Amygdala (tissue), 56 donors: Measurements from ENCODE around the gene RNF135.
A peak's percentile ranks its signal among the peaks of the same experiment; 100 is the strongest.
"Not testable (repeated sequence)": the region's sequence is repeated elsewhere in the genome, so short reads cannot be mapped to it uniquely, and the experiment has no call there.

Source experiments
- DNase-seq, 56 donors: peaks; one replicate each; lab custom pipeline; 2025; lab: John Stamatoyannopoulos, UW

RNF135 gene

GRCh38 chr17:30970831-30971567 lies at the start of gene RNF135:
Gene RNF135, plus strand, starts transcription at chr17:30971039. Its CDS starts 35 bp downstream, at chr17:30971074.
- peak in 45 of 56 donors; percentile 8 to 66 (median 42) for DNase-seq

- DNase-seq = peak in 17 of 56 donors; percentile 1 to 32 (median 9)
Observed at GRCh38 chr17:30921544-30922196, 49.2 kb upstream of the RNF135 start, which contains the start of gene ADAP2. Gene ADAP2, plus strand, starts transcription at chr17:30921945. Its CDS starts 70 bp downstream, at chr17:30922015.

GRCh38 chr17:30922235-30923030 lies 48.4 kb upstream of the RNF135 start:
- peak in 3 of 56 donors; percentile 1 to 3 (median 2) for DNase-seq

GRCh38 chr17:30924341-30924740 lies 46.5 kb upstream of the RNF135 start:
- DNase-seq = no peak

GRCh38 chr17:30926516-30926915 lies 44.3 kb upstream of the RNF135 start:
- DNase-seq = no peak

GRCh38 chr17:30927756-30928155 lies 43.1 kb upstream of the RNF135 start:
- no peak for DNase-seq

GRCh38 chr17:30928584-30928983 lies 42.3 kb upstream of the RNF135 start:
- no peak for DNase-seq

- DNase-seq = no peak
Observed at GRCh38 chr17:30929081-30929633, 41.7 kb upstream of the RNF135 start.

- not testable (repeated sequence) for DNase-seq
Observed at GRCh38 chr17:30929861-30930260, 41.0 kb upstream of the RNF135 start.

GRCh38 chr17:30930495-30930894 lies 40.3 kb upstream of the RNF135 start:
- no peak for DNase-seq

- DNase-seq = not testable (repeated sequence)
Observed at GRCh38 chr17:30931582-30931981, 39.3 kb upstream of the RNF135 start.

- DNase-seq = no peak
Observed at GRCh38 chr17:30933966-30934365, 36.9 kb upstream of the RNF135 start.

- DNase-seq = no peak
Observed at GRCh38 chr17:30939051-30939689, 31.7 kb upstream of the RNF135 start.

- DNase-seq = no peak
Observed at GRCh38 chr17:30942308-30943079, 28.3 kb upstream of the RNF135 start.

- DNase-seq = no peak
Observed at GRCh38 chr17:30947796-30948195, 23.0 kb upstream of the RNF135 start.

GRCh38 chr17:30950189-30950588 lies 20.6 kb upstream of the RNF135 start:
- no peak for DNase-seq

GRCh38 chr17:30950669-30951399 lies 20.0 kb upstream of the RNF135 start:
- DNase-seq = peak in 26 of 56 donors; percentile 7 to 70 (median 24)

- DNase-seq = no peak
Observed at GRCh38 chr17:30952638-30953393, 18.0 kb upstream of the RNF135 start.
